ENCODE data around the gene NPTX1.

The NPTX1 gene

DNA sequence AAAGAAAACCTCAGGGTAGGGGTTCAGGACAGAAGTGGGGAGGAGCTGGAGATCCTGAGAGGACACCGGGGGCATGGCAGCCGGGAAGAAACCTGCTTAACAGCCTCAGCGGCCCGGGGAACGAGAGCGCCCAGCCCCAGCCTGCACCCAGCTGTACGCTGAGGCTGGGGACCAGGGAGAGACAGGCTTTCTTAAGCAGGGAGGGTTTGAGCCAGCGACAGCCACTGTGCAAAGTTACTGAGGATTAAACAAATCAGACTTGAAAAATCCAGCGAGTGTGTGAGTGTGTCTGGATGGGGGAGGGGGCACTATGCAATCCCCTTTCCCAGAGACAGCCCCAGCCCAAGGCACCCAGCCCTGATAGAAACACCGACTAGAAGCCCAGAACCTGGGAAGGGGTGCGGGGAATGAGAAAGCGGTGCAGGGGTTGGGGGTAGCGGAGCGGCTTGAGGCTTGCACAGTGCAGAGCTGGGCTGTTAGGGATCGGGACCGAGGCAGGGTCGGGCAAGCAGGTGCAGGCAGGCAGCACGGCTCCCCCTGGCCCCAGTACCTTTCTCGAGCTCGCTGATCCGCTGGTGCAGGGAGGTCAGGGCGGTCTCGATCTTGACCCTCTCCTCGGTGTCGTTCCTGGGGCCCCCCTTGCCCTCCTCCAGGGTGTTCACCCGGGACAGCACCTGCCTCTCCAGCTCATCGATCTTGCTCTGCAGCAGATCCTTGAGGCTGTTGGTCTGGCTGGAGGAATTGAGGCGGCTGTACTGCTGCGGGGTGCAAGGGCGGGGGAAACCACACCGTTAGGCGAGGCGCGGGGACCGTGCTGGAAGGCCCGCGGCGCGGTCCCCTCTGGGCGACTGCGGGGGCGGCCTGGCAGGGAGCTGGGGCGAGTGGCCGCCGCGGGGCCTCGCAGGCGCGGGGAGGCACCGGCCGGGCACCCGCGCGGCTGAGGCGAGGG lies 1.2 kb downstream of the NPTX1 start:
- TF ChIP-seq, protein P1, sequence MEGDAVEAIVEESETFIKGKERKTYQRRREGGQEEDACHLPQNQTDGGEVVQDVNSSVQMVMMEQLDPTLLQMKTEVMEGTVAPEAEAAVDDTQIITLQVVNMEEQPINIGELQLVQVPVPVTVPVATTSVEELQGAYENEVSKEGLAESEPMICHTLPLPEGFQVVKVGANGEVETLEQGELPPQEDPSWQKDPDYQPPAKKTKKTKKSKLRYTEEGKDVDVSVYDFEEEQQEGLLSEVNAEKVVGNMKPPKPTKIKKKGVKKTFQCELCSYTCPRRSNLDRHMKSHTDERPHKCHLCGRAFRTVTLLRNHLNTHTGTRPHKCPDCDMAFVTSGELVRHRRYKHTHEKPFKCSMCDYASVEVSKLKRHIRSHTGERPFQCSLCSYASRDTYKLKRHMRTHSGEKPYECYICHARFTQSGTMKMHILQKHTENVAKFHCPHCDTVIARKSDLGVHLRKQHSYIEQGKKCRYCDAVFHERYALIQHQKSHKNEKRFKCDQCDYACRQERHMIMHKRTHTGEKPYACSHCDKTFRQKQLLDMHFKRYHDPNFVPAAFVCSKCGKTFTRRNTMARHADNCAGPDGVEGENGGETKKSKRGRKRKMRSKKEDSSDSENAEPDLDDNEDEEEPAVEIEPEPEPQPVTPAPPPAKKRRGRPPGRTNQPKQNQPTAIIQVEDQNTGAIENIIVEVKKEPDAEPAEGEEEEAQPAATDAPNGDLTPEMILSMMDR (conservative IDR thresholded peaks at IDR 0.05; ENCODE audit: low read depth, low read length) = no peak
- Histone ChIP-seq H3K27ac (no peak overlapping the region), H3K9ac (no peak overlapping the region), H3K36me3 (ENCODE audit: insufficient read depth) (no peaks in the 10 kb centered on the region), H3K79me2 (ENCODE audit: insufficient read depth, low read depth) (no peaks in the 10 kb centered on the region), H2AFZ (ENCODE audit: low read depth) (no peak overlapping the region), H3K4me2 (no peak overlapping the region), H4K20me1 (ENCODE audit: insufficient read depth) (no peaks in the 10 kb centered on the region), H3K4me1 (ENCODE audit: low read depth, poor library complexity, severe bottlenecking) (no peaks in the 10 kb centered on the region), H3K27me3 (ENCODE audit: insufficient read depth, low read depth) (peaks cover 74% of the 10 kb centered on the region), H3K4me3 (IDR thresholded peaks at IDR 0.05; ENCODE audit: insufficient read depth, low read depth, low read length) (no peak overlapping the region)

- no peaks in the 10 kb centered on the region for H3K79me2 ChIP-seq (ENCODE audit: insufficient read depth, low read depth)
- H3K9ac ChIP-seq = no peak overlapping the region
- no peak overlapping the region for H3K4me3 ChIP-seq (IDR thresholded peaks at IDR 0.05; ENCODE audit: insufficient read depth, low read depth, low read length)
- peaks cover 74% of the 10 kb centered on the region for H3K27me3 ChIP-seq (ENCODE audit: insufficient read depth, low read depth)
- TF ChIP-seq, protein P1 (conservative IDR thresholded peaks at IDR 0.05; ENCODE audit: low read depth, low read length) = no peak
- no peak overlapping the region for H2AFZ ChIP-seq (ENCODE audit: low read depth)
- no peaks in the 10 kb centered on the region for H3K4me1 ChIP-seq (ENCODE audit: low read depth, poor library complexity, severe bottlenecking)
- H3K4me2 ChIP-seq = no peak overlapping the region
- no peaks in the 10 kb centered on the region for H4K20me1 ChIP-seq (ENCODE audit: insufficient read depth)
- no peak overlapping the region for H3K27ac ChIP-seq
- H3K36me3 ChIP-seq (ENCODE audit: insufficient read depth) = no peaks in the 10 kb centered on the region
Observed at GRCh38 chr17:80474231-80474960, 2.0 kb downstream of the NPTX1 start.

- H3K4me3 ChIP-seq (IDR thresholded peaks at IDR 0.05; ENCODE audit: insufficient read depth, low read depth, low read length) = no peak overlapping the region
- H3K27ac ChIP-seq = no peak overlapping the region
- no peak overlapping the region for H2AFZ ChIP-seq (ENCODE audit: low read depth)
- peaks cover 74% of the 10 kb centered on the region for H3K27me3 ChIP-seq (ENCODE audit: insufficient read depth, low read depth)
- no peaks in the 10 kb centered on the region for H3K36me3 ChIP-seq (ENCODE audit: insufficient read depth)
- TF ChIP-seq, protein P1 (conservative IDR thresholded peaks at IDR 0.05; ENCODE audit: low read depth, low read length) = no peak
- H4K20me1 ChIP-seq (ENCODE audit: insufficient read depth) = no peaks in the 10 kb centered on the region
- H3K4me2 ChIP-seq = no peak overlapping the region
- no peak overlapping the region for H3K9ac ChIP-seq
- no peaks in the 10 kb centered on the region for H3K4me1 ChIP-seq (ENCODE audit: low read depth, poor library complexity, severe bottlenecking)
- H3K79me2 ChIP-seq (ENCODE audit: insufficient read depth, low read depth) = no peaks in the 10 kb centered on the region
Observed at GRCh38 chr17:80473701-80474100, 2.7 kb downstream of the NPTX1 start.

GRCh38 chr17:80472996-80473395 lies 3.4 kb downstream of the NPTX1 start:
- no peak overlapping the region for H3K4me3 ChIP-seq (IDR thresholded peaks at IDR 0.05; ENCODE audit: insufficient read depth, low read depth, low read length)
- no peak overlapping the region for H3K27ac ChIP-seq
- no peaks in the 10 kb centered on the region for H3K36me3 ChIP-seq (ENCODE audit: insufficient read depth)
- no peaks in the 10 kb centered on the region for H4K20me1 ChIP-seq (ENCODE audit: insufficient read depth)
- H3K4me1 ChIP-seq (ENCODE audit: low read depth, poor library complexity, severe bottlenecking) = no peaks in the 10 kb centered on the region
- no peak overlapping the region for H3K9ac ChIP-seq
- H2AFZ ChIP-seq (ENCODE audit: low read depth) = no peak overlapping the region
- no peaks in the 10 kb centered on the region for H3K79me2 ChIP-seq (ENCODE audit: insufficient read depth, low read depth)
- peaks cover 78% of the 10 kb centered on the region for H3K27me3 ChIP-seq (ENCODE audit: insufficient read depth, low read depth)
- no peak overlapping the region for H3K4me2 ChIP-seq
- TF ChIP-seq, protein P1 (conservative IDR thresholded peaks at IDR 0.05; ENCODE audit: low read depth, low read length) = no peak
